Thyroid gland (tissue), 4 donors: ENCODE results near the gene SH3BP1. TPM values are rescaled to one million over a fixed set of nuclear protein-coding genes. Genes with fewer than 3 reads are reported as not detected.

Experiments used
- DNase-seq, 2 donors: peaks; one replicate each; pipeline ENCODE4 v3.0.0-alpha.2; 2019
- H3K27ac ChIP-seq, 3 donors: fragments of 200-600 bp; sonication (generic); 1 replicate in 2 of 3; 2 replicates in 1 of 3; pipeline ENCODE4 v1.5.1; 2016 to 2019; ENCODE audit warnings: mild to moderate bottlenecking in 1 of 3, moderate library complexity in 1 of 3
- H3K27me3 ChIP-seq: fragments of 200-600 bp; sonication (generic); one replicate; pipeline ENCODE4 v1.5.1; 2019
- H3K36me3 ChIP-seq, 2 donors: fragments of 200-600 bp; sonication (generic); one replicate each; pipeline ENCODE4 v1.5.1; 2016 to 2019
- H3K4me1 ChIP-seq, 2 donors: fragments of 200-600 bp; sonication (generic); one replicate each; pipeline ENCODE4 v1.5.1; 2017 to 2019
- H3K4me3 ChIP-seq, 3 donors: fragments of 200-600 bp; sonication (generic); replicated peaks in 1 of 3; 1 replicate in 2 of 3; 2 replicates in 1 of 3; pipeline ENCODE4 v1.5.1; 2016; ENCODE audit warnings: mild to moderate bottlenecking in 1 of 3
- H3K9me3 ChIP-seq: fragments of 200-600 bp; sonication (generic); one replicate; pipeline ENCODE4 v1.5.1; 2017
- POLR2A ChIP-seq, 2 donors: fragments of 450-650 bp; IDR thresholded peaks; one replicate each; pipeline ENCODE4 v1.6.1; 2017; ENCODE audit warnings: antibody characterized with exemption in 2 of 2, mild to moderate bottlenecking in 2 of 2, moderate library complexity in 1 of 2
- WGBS, 2 donors: methylation state at CpG; one replicate each; pipeline ENCODE4 v1.1.5; 2017; 5-methylcytosine and 5-hydroxymethylcytosine counted together
- intact Hi-C: fragments of 100-400 bp; cut with DNase I; formaldehyde crosslinking; loops from one replicate; pipeline ENCODE4 v1.15.1; 2023
- total RNA-seq, 4 donors: library from RNA; depleted of rRNA; stranded (reverse); fragments of >200 nt; gene quantifications; one replicate each; pipeline ENCODE4 v1.2.3, GENCODE V29; 2016
- TF ChIP-seq, protein P1 (sequence below), 6 experiments: fragments of 200-600 bp in 3 of 6; fragments of 450-650 bp in 3 of 6; sonication (generic) in 3 of 6; IDR thresholded peaks; one replicate each; pipeline ENCODE4 v1.5.1; 2016 to 2019; ENCODE audit warnings: antibody characterized with exemption in 6 of 6, mild to moderate bottlenecking in 2 of 6, inconsistent platforms in 1 of 6, moderate library complexity in 1 of 6

The SH3BP1 gene
- total RNA-seq, 4 donors from 2014 or later = 0.81 to 10.1 (median 3.3) TPM

GRCh38 chr22:37662039-37662438 lies 22.6 kb downstream of the SH3BP1 start:
- H3K4me3 ChIP-seq = no peak overlapping the region
- H3K4me1 ChIP-seq = peaks cover 19 to 32% of the 10 kb centered on the region in 2 donors
- 85 to 93% methylated on average over 5 of the region's 5 CpGs for WGBS, 2 donors
- TF ChIP-seq, protein P1, sequence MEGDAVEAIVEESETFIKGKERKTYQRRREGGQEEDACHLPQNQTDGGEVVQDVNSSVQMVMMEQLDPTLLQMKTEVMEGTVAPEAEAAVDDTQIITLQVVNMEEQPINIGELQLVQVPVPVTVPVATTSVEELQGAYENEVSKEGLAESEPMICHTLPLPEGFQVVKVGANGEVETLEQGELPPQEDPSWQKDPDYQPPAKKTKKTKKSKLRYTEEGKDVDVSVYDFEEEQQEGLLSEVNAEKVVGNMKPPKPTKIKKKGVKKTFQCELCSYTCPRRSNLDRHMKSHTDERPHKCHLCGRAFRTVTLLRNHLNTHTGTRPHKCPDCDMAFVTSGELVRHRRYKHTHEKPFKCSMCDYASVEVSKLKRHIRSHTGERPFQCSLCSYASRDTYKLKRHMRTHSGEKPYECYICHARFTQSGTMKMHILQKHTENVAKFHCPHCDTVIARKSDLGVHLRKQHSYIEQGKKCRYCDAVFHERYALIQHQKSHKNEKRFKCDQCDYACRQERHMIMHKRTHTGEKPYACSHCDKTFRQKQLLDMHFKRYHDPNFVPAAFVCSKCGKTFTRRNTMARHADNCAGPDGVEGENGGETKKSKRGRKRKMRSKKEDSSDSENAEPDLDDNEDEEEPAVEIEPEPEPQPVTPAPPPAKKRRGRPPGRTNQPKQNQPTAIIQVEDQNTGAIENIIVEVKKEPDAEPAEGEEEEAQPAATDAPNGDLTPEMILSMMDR (IDR thresholded peaks at IDR 0.05) = no peak
- no peak for TF ChIP-seq POLR2A (IDR thresholded peaks at IDR 0.05)
- no peaks in the 10 kb centered on the region for H3K9me3 ChIP-seq
- DNase-seq = no peak
- intact Hi-C loops = no loop called here
- H3K27ac ChIP-seq = peak overlapping the region in 1 of 3 donors; percentile 28
- H3K36me3 ChIP-seq = no peaks in the 10 kb centered on the region
- no peaks in the 10 kb centered on the region for H3K27me3 ChIP-seq

DNA sequence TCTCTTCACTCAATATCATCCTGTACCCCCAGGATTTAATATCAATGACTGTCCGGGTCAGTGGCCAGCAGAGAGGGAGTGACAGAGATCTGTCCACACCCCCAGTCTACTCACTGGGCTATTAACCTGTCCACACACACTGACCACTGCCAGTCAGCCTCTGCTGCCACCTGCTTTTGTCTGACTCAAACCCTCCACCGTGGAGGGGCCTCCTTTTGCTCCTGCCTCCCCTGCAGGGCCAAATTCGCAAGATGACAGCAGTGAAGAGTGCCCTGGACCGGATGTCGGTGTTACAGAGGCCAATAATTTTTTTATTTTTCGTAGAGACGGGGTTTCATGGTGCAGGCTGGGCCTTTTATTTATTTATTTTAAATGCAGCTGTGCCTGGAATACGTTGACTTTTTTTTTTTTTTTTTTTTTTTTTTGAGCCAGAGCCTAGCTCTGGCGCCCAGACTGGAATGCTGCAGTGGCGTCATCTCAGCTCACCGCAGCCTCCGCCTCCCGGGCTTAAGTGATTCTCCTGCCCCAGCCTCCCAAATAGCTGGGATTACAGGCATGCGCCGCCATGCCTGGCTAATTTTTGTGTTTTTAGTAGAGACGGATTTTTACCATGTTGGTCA lies 24.2 kb downstream of the SH3BP1 start:
- Histone ChIP-seq H3K4me1 (peaks cover 15 to 31% of the 10 kb centered on the region in 2 donors), H3K27ac (no peak overlapping the region), H3K36me3 (no peaks in the 10 kb centered on the region), H3K4me3 (no peak overlapping the region), H3K27me3 (no peaks in the 10 kb centered on the region), H3K9me3 (no peaks in the 10 kb centered on the region)
- TF ChIP-seq, protein P1 (IDR thresholded peaks at IDR 0.05) = no peak
- no peak for TF ChIP-seq POLR2A (IDR thresholded peaks at IDR 0.05)
- WGBS, 2 donors = 84 to 91% methylated on average over 16 of the region's 16 CpGs
- DNase-seq = no peak
- intact Hi-C loops = no loop called here

DNA sequence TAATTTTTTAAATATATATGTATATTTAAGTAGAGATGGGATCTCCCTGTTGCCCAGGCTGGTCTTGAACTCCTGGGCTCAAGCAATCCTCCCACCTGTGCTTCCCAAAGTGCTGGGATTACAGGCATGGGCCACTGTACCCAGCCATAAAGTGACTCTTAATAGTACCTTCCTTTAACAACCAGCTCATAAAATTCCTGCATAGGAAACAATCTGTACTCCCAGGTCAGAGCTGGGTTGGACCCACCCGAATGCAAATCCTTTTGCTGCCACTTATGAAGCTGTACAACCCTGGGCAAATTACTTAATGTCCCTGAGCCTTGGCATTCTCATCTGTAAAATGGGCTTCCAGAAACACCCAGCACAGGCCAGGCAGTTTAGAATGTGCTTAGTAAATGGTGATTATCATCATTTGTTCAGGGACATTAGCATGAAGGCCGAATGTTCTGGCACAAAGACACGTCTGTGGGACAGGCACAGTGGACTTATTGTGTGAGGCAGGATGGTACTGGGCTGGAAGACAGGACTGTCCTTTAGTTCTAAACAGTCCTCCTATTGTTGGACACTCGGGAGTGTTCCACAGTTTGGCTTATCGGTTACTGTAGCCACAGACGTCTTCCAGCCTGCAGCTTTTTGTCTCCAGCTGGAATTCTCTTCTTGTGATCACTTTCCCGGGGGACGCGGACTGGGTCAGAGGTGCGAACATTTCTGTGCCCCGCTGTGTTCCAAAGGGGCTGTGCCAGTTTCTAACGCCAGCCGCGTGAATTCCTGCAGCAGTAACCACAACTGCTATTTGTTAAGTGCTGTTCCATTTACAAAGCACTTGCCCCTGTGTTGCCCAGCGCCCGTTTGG lies 25.0 kb downstream of the SH3BP1 start:
- WGBS, 2 donors = 86 to 87% methylated on average over 16 of the region's 16 CpGs
- peaks cover 12 to 26% of the 10 kb centered on the region in 2 donors for H3K4me1 ChIP-seq
- H3K4me3 ChIP-seq = no peak overlapping the region
- H3K9me3 ChIP-seq = no peaks in the 10 kb centered on the region
- no peaks in the 10 kb centered on the region for H3K36me3 ChIP-seq
- intact Hi-C loops = no loop called here
- TF ChIP-seq POLR2A (IDR thresholded peaks at IDR 0.05) = no peak
- TF ChIP-seq, protein P1 (IDR thresholded peaks at IDR 0.05) = no peak
- no peak overlapping the region for H3K27ac ChIP-seq
- no peaks in the 10 kb centered on the region for H3K27me3 ChIP-seq
- DNase-seq = no peak

DNA sequence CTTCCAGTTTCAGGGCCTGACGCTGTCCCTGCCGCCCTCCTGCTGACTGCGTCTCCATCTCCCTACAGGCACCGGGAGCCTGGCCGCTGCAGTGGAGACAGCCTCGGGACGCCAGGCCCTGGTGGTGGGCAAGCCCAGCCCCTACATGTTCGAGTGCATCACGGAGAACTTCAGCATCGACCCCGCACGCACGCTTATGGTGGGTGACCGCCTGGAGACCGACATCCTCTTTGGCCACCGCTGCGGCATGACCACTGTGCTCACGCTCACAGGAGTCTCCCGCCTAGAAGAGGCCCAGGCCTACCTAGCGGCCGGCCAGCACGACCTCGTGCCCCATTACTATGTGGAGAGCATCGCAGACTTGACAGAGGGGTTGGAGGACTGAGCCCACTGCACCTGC lies 26.0 kb downstream of the SH3BP1 start:
- H3K27ac ChIP-seq = no peak overlapping the region
- intact Hi-C loops = no loop called here
- H3K36me3 ChIP-seq = no peaks in the 10 kb centered on the region
- no peaks in the 10 kb centered on the region for H3K27me3 ChIP-seq
- no peak for TF ChIP-seq POLR2A (IDR thresholded peaks at IDR 0.05)
- TF ChIP-seq, protein P1 (IDR thresholded peaks at IDR 0.05) = no peak
- no peaks in the 10 kb centered on the region for H3K9me3 ChIP-seq
- 91 to 96% methylated on average over 22 to 24 of the region's 24 CpGs for WGBS, 2 donors
- H3K4me1 ChIP-seq = peaks cover 4 to 16% of the 10 kb centered on the region in 2 donors
- no peak overlapping the region for H3K4me3 ChIP-seq
- no peak for DNase-seq

DNA sequence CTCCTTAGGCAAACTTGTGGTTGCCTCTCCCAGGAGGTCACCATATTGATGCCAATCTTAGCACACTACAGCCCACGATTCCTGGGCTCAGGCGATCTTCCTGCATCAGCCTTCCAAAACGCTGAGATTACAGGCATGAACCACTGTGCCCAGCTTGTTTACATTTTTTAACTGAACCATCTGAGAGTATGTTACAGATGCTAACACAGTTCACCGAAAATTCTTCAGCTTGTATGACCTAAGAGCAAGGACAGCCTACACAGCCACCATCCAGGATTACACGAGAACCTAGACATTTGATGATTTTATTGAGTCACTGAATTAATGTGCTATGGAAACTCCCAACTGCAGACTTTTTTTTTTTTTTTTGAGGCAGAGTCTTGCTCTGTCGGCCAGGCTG lies 30.1 kb downstream of the SH3BP1 start:
- no peaks in the 10 kb centered on the region for H3K36me3 ChIP-seq
- H3K9me3 ChIP-seq = no peaks in the 10 kb centered on the region
- DNase-seq = no peak
- H3K4me3 ChIP-seq = no peak overlapping the region
- peaks cover 5 to 13% of the 10 kb centered on the region in 2 donors for H3K4me1 ChIP-seq
- 92 to 94% methylated on average over 6 of the region's 6 CpGs for WGBS, 2 donors
- intact Hi-C loops = no loop called here
- H3K27ac ChIP-seq = no peak overlapping the region
- TF ChIP-seq, protein P1 (IDR thresholded peaks at IDR 0.05) = no peak
- no peaks in the 10 kb centered on the region for H3K27me3 ChIP-seq
